HepG2 (cell line): Measurements from ENCODE around the gene MYH7B. TPM values are rescaled to one million over a fixed set of nuclear protein-coding genes. Genes with fewer than 3 reads are reported as not detected.
A peak's percentile ranks its signal among the peaks of the same experiment; 100 is the strongest.

ENCODE experiments used
- ATAC-seq: fragments of 200-7000 bp; cut with Tn5 transposase; 3 replicates; pipeline ENCODE4 v1.9.1; 2020; ENCODE audit warnings: mild to moderate bottlenecking, moderate library complexity
- BruUV-seq: library from RNA; stranded (reverse); fragments of 400-500 nt; replicated peaks from 2 replicates; lab custom pipeline; 2021; lab: Mats Ljungman, UMichigan
- CTCF ChIA-PET: fragments of 300-600 bp; formaldehyde crosslinking; extraction: SDS; loops from one replicate; lab custom pipeline; 2021; ENCODE audit warnings: low total read pairs, inconsistent platforms, low intra/inter-chr PET ratio; lab: Yijun Ruan, JAX
- POLR2A ChIA-PET: fragments of 350-600 bp; sonication (Branson Sonifier 250); formaldehyde crosslinking; loops from one replicate; lab custom pipeline; 2020; ENCODE audit warnings: antibody characterized with exemption, inconsistent platforms; lab: Yijun Ruan, JAX
- DNase-seq: peaks from one replicate; pipeline ENCODE4 v3.0.0-alpha.2; 2015; ENCODE audit warnings: low spot score
- FAIRE-seq: peaks from 3 replicates; lab custom pipeline; 2011; peaks lifted over from hg19 to GRCh38; lab: Jason Lieb, UNC
- H2AFZ ChIP-seq: one replicate; pipeline ENCODE4 v1.6.1; 2011; ENCODE audit warnings: low read length, inconsistent platforms
- H3K27ac ChIP-seq: fragments of 300-600 bp; 3 replicates; pipeline ENCODE4 v1.8.0; 2011; ENCODE audit warnings: mixed run types, mild to moderate bottlenecking, mixed read lengths, low read length, inconsistent platforms; ENCODE audit not compliant: insufficient read depth; ENCODE audit errors: extremely low read length
- H3K27me3 ChIP-seq, 2 experiments: fragments of 200-600 bp in 1 of 2; 2 replicates in 1 of 2; 3 replicates in 1 of 2; pipeline versions ENCODE4 v1.6.0 to v1.8.0; 2011; ENCODE audit warnings: low read length in 2 of 2, mild to moderate bottlenecking in 2 of 2, moderate library complexity in 2 of 2, inconsistent platforms in 1 of 2; ENCODE audit not compliant: insufficient read depth in 2 of 2, control insufficient read depth in 1 of 2
- H3K36me3 ChIP-seq, 2 experiments: fragments of 200-600 bp in 1 of 2; replicated peaks in 1 of 2; 2 replicates in 1 of 2; 3 replicates in 1 of 2; pipeline versions ENCODE4 v1.5.1 to v1.8.0; 2011; ENCODE audit warnings: low read length in 2 of 2, inconsistent platforms in 1 of 2; ENCODE audit not compliant: insufficient read depth in 2 of 2, control insufficient read depth in 1 of 2
- H3K4me1 ChIP-seq: 2 replicates; pipeline ENCODE4 v1.5.1; 2012; ENCODE audit warnings: low read length, inconsistent platforms; ENCODE audit not compliant: insufficient read depth
- H3K4me2 ChIP-seq: 2 replicates; pipeline ENCODE4 v1.6.0; 2011; ENCODE audit warnings: low read depth, low read length, inconsistent platforms
- H3K4me3 ChIP-seq, 3 experiments: fragments of 200-600 bp in 1 of 3; sonication (generic), shearing (Covaris generic) in 1 of 3; replicated peaks in 1 of 3; 2 replicates each; pipeline ENCODE4 v1.5.1; 2011 to 2016; ENCODE audit warnings: low read length in 3 of 3, inconsistent platforms in 2 of 3, low read depth in 2 of 3, mild to moderate bottlenecking in 2 of 3, control low read depth in 1 of 3, mixed read lengths in 1 of 3; ENCODE audit not compliant: insufficient read depth in 1 of 3
- H3K79me2 ChIP-seq: one replicate; pipeline ENCODE4 v1.6.1; 2011; ENCODE audit warnings: low read length, inconsistent platforms; ENCODE audit not compliant: insufficient read depth
- H3K9ac ChIP-seq: 2 replicates; pipeline ENCODE4 v1.6.0; 2011; ENCODE audit warnings: mild to moderate bottlenecking, low read depth, low read length, inconsistent platforms; ENCODE audit not compliant: insufficient read depth
- H3K9me3 ChIP-seq: 2 replicates; pipeline ENCODE4 v1.5.1; 2012; ENCODE audit warnings: mild to moderate bottlenecking, low read length
- H4K20me1 ChIP-seq: 2 replicates; pipeline ENCODE4 v1.6.0; 2011; ENCODE audit warnings: inconsistent platforms, mild to moderate bottlenecking, low read length, moderate library complexity; ENCODE audit not compliant: insufficient read depth
- CENPT ChIP-seq: sonication (generic); formaldehyde crosslinking; IDR thresholded peaks from 2 replicates; pipeline ENCODE4 v1.8.0; 2022; ENCODE audit warnings: low read depth, mild to moderate bottlenecking, moderate library complexity, missing genetic modification reagents
- GTF2F1 ChIP-seq: fragments of 150-350 bp; IDR thresholded peaks from 2 replicates; pipeline ENCODE4 v1.6.1; 2014; ENCODE audit warnings: low read length
- KDM5B ChIP-seq: sonication (generic); formaldehyde crosslinking; IDR thresholded peaks from 2 replicates; pipeline ENCODE4 v1.4.0; 2020; ENCODE audit warnings: missing genetic modification reagents, mild to moderate bottlenecking, borderline replicate concordance
- MAFK ChIP-seq, 2 experiments: IDR thresholded peaks in 1 of 2; conservative IDR thresholded peaks in 1 of 2; 2 replicates each; pipeline ENCODE4 v1.6.1; 2011; ENCODE audit warnings: improper control_type of control experiment in 2 of 2, low read length in 2 of 2
- TBL1XR1 ChIP-seq: fragments of 150-350 bp; IDR thresholded peaks from 2 replicates; pipeline ENCODE4 v1.6.1; 2014; ENCODE audit warnings: borderline replicate concordance, low read length; ENCODE audit not compliant: partially characterized antibody
- ZNF572 ChIP-seq: sonication (generic); formaldehyde crosslinking; IDR thresholded peaks from 2 replicates; pipeline ENCODE4 v1.5.1; 2020; ENCODE audit warnings: mild to moderate bottlenecking, missing genetic modification reagents
- ZNF616 ChIP-seq: sonication (generic); formaldehyde crosslinking; IDR thresholded peaks from 2 replicates; pipeline ENCODE4 v1.5.0; 2020; ENCODE audit warnings: low read depth, mild to moderate bottlenecking, missing genetic modification reagents
- WGBS: methylation state at CpG from one replicate; pipeline ENCODE4 v1.1.6; 2017; ENCODE audit warnings: low lambda C conversion rate; 5-methylcytosine and 5-hydroxymethylcytosine counted together
- in situ Hi-C: cut with HindIII; loops from 2 replicates; pipeline ENCODE4 v1.10.0; 2017; ENCODE audit warnings: low pct_unique_long_range_greater_than_20kb; ENCODE audit not compliant: extremely low pct_ligation_motif_present
- intact Hi-C: fragments of 100-400 bp; cut with micrococcal nuclease; formaldehyde crosslinking; loops from one replicate; pipeline ENCODE4 v1.10.0; 2022; ENCODE audit not compliant: unreplicated experiment
- polyA plus RNA-seq, 8 experiments: library from polyadenylated mRNA; depleted of rRNA in 3 of 8; stranded (reverse) in 7 of 8; unstranded in 1 of 8; fragments of >200 nt; fragmentation: Illumina TruSeq in 4 of 8; extraction: Trizol in 4 of 8; gene quantifications; 2 replicates each; pipeline versions ENCODE4 v1.2.1 to v1.2.3, GENCODE V29; 2011 to 2016; ENCODE audit warnings: low read depth in 4 of 8, missing spikeins in 1 of 8, mixed read lengths in 1 of 8; ENCODE audit not compliant: insufficient read depth in 1 of 8
- total RNA-seq, 5 experiments: library from RNA; depleted of rRNA; stranded (reverse); fragments of >200 nt; fragmentation: Illumina TruSeq; extraction: Trizol; gene quantifications; 2 replicates each; pipeline ENCODE4 v1.2.3, GENCODE V29; 2016; ENCODE audit warnings: low read depth in 1 of 5

MYH7B gene
- total and polyA plus RNA-seq, 2 of the 13 experiments (the other 11 are each of a cell fraction or from before 2014, with no cell fraction given), result 0.05 to 0.20 TPM

DNA sequence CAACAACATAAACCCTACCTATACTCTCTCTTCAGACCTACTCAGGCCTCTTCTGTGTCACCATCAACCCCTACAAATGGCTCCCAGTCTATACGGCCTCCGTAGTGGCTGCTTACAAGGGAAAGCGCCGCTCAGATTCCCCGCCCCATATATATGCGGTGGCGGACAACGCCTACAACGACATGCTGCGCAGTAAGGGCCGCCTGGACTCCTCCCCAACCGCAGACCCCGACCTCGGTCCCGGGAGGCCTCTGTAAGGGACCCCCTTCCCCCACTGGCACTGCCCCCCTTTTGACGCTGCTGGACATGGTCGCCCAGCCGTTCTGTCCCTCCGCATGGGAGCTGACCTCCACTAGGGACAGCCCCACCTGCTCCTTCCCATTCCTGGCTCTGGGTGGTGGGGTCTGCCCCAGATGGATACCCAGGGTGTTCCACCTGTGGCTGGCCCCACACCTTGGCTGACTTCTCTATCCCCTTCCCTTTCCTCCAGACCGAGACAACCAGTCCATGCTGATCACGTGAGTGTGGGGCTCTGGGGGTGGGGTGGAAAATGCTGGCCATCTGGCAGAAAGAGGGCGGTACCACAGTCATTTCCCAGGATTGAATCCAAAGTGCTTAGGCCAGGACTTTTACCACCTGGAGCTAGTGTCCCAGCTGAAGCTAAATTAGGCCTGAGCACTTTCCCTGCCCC, 25.0 kb downstream of the MYH7B start (continued):
- TF ChIP-seq TBL1XR1 (no peak), MAFK (conservative IDR thresholded peaks at IDR 0.05 in 1 of 2, IDR thresholded peaks at IDR 0.05 in 1 of 2; ENCODE audit: low read length in 2 of 2) (0 out of 4 replicates have a peak, but pooled peaks of 1 of the 2 experiments have one; percentile 15)

DNA sequence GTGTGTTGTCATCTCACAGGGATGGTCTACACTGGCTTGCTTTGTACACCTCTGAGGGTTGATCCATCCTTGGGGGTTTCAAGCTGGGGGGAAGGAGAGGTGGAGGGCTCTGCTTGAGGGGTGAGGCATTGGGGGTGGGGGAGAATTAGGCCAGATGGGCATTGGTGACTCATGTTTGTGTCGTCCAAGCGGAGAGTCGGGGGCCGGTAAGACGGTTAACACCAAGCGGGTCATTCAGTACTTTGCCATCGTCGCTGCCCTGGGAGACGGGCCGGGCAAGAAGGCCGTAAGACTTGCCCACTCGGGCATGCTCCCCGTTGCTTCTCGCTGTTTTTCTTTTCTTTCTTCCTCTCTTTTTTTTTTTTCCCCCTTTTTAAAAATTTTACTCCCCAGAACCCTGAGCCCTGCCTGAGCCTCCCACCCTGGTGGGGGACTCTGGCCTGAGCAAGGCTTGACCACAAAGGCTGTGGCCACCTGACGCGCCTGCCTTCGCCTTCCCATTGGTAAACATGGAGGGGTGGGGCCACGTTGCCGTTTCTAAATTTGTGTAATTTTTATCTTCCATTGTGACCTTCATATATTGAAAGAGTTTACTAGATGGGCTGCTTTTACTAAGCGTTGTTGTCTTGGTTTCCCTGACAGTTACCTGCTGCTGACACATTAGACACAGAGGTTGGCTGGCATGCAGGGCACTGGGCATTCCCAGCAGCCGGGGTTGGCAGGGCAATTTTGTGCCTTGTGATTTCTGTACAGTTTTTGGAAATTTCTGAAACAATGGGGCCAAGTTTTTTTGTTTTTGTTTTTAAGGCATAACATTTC, 26.8 kb downstream of the MYH7B start:
- Histone ChIP-seq H3K4me2 (no peak overlapping the region), H3K4me1 (peaks cover 32% of the 10 kb centered on the region), H3K9ac (no peak overlapping the region), H3K27ac (no peak overlapping the region), H3K79me2 (no peaks in the 10 kb centered on the region), H3K36me3 (no peaks in the 10 kb centered on the region), H4K20me1 (no peaks in the 10 kb centered on the region), H3K9me3 (no peaks in the 10 kb centered on the region), H2AFZ (no peak overlapping the region), H3K4me3 (no peak overlapping the region), H3K27me3 (peaks cover 28 to 46% of the 10 kb centered on the region in 2 experiments)
- ATAC-seq, result no peak
- DNase-seq, result no peak
- WGBS, result 69% methylated on average over 21 of the region's 21 CpGs
- ChIA-PET CTCF (no interaction called here), POLR2A (no interaction called here)
- in situ Hi-C loops (no loop called here), intact Hi-C loops (no loop called here)
- no TSS peak for BruUV-seq
- FAIRE-seq, result no peak
- TF ChIP-seq CENPT (CRISPR knock-in tag) (no peak), GTF2F1 (no peak), ZNF616 (CRISPR knock-in tag) (no peak), KDM5B (CRISPR knock-in tag) (0 out of 2 replicates have a peak, but pooled peaks have one; percentile 21), ZNF572 (no peak)
